H1 (cell line): Measurements from ENCODE around the gene ARMC9. TPM values are rescaled to one million over a fixed set of nuclear protein-coding genes. Genes with fewer than 3 reads are reported as not detected.

Source experiments
- CTCF ChIA-PET: fragments of 300-600 bp; sonication (Branson Sonifier 250); formaldehyde crosslinking; loops from one replicate; lab custom pipeline; 2021; ENCODE audit not compliant: partially characterized antibody; lab: Charles Lee
- POLR2A ChIA-PET: fragments of 300-600 bp; sonication (Branson Sonifier 250); formaldehyde crosslinking; loops from one replicate; lab custom pipeline; 2021; ENCODE audit warnings: inconsistent platforms; ENCODE audit not compliant: partially characterized antibody; lab: Charles Lee
- DNase-seq, 2 experiments: peaks; one replicate each; pipeline versions ENCODE4 v3.0.0 to v3.0.0-alpha.2; 2010 to 2022; ENCODE audit warnings: low spot score in 2 of 2, low read depth in 1 of 2, mixed read lengths in 1 of 2
- FAIRE-seq: peaks from 2 replicates; lab custom pipeline; 2011; peaks lifted over from hg19 to GRCh38; lab: Jason Lieb, UNC
- H2AFZ ChIP-seq: 2 replicates; pipeline ENCODE4 v1.8.1; 2012; ENCODE audit warnings: low read length, inconsistent platforms
- H2AK5ac ChIP-seq: 2 replicates; pipeline ENCODE4 v1.6.1; 2013; ENCODE audit warnings: low read depth, low read length
- H2BK120ac ChIP-seq: replicated peaks from 2 replicates; pipeline ENCODE3; 2013; ENCODE audit warnings: low read depth, low read length, inconsistent platforms
- H2BK12ac ChIP-seq: 2 replicates; pipeline ENCODE4 v1.6.1; 2013; ENCODE audit warnings: low read depth, low read length
- H2BK15ac ChIP-seq: 2 replicates; pipeline ENCODE4 v1.6.1; 2013; ENCODE audit warnings: low read length
- H2BK20ac ChIP-seq: 2 replicates; pipeline ENCODE4 v1.6.1; 2013; ENCODE audit warnings: low read length
- H2BK5ac ChIP-seq: 2 replicates; pipeline ENCODE4 v1.6.1; 2013; ENCODE audit warnings: low read depth, low read length
- H3K14ac ChIP-seq: 2 replicates; pipeline ENCODE4 v1.6.1; 2013; ENCODE audit warnings: inconsistent platforms; ENCODE audit not compliant: insufficient read length
- H3K18ac ChIP-seq: 2 replicates; pipeline ENCODE4 v1.6.1; 2013; ENCODE audit warnings: low read length; ENCODE audit errors: extremely low read depth
- H3K23ac ChIP-seq: 2 replicates; pipeline ENCODE4 v1.6.1; 2013; ENCODE audit warnings: inconsistent platforms; ENCODE audit not compliant: insufficient read length
- H3K23me2 ChIP-seq: 2 replicates; pipeline ENCODE4 v1.6.1; 2013; ENCODE audit warnings: low read depth, low read length
- H3K27ac ChIP-seq: 2 replicates; pipeline ENCODE4 v1.6.1; 2011; ENCODE audit warnings: low read depth, low read length, inconsistent platforms
- H3K27me3 ChIP-seq, 4 experiments: replicated peaks in 1 of 4; 1 replicate in 1 of 4; 2 replicates in 3 of 4; pipeline versions ENCODE4 v1.6.1 to v1.8.1; 2011 to 2013; ENCODE audit warnings: low read length in 3 of 4, mild to moderate bottlenecking in 3 of 4, inconsistent platforms in 2 of 4, mixed read lengths in 2 of 4, moderate library complexity in 1 of 4; ENCODE audit not compliant: control insufficient read depth in 3 of 4, insufficient read depth in 3 of 4; ENCODE audit errors: extremely low read depth in 1 of 4
- H3K36me3 ChIP-seq, 4 experiments: 2 replicates each; pipeline versions ENCODE4 v1.6.1 to v1.8.1; 2011 to 2013; ENCODE audit warnings: mild to moderate bottlenecking in 4 of 4, low read length in 3 of 4, moderate library complexity in 2 of 4, control low read depth in 1 of 4, inconsistent platforms in 1 of 4; ENCODE audit not compliant: insufficient read depth in 4 of 4, control insufficient read depth in 2 of 4
- H3K4ac ChIP-seq: replicated peaks from 2 replicates; pipeline ENCODE3; 2013; ENCODE audit warnings: low read length, low read depth, mixed read lengths, inconsistent platforms; ENCODE audit not compliant: insufficient read length
- H3K4me1 ChIP-seq, 4 experiments: replicated peaks in 1 of 4; 1 replicate in 1 of 4; 2 replicates in 3 of 4; pipeline versions ENCODE4 v1.6.1 to v1.8.1; 2011 to 2013; ENCODE audit warnings: low read length in 3 of 4, inconsistent platforms in 2 of 4, mixed read lengths in 1 of 4; ENCODE audit not compliant: insufficient read depth in 4 of 4, control insufficient read depth in 3 of 4
- H3K4me2 ChIP-seq, 2 experiments: 2 replicates each; pipeline versions ENCODE4 v1.6.1 to v1.8.1; 2011 to 2013; ENCODE audit warnings: low read depth in 2 of 2, low read length in 2 of 2, control low read depth in 1 of 2, inconsistent platforms in 1 of 2, mild to moderate bottlenecking in 1 of 2; ENCODE audit not compliant: insufficient read depth in 1 of 2
- H3K4me3 ChIP-seq, 4 experiments: fragments of 200-600, 300-600 bp in 1 of 4; sonication (generic), shearing (Covaris generic), sonication (Bioruptor Twin) in 1 of 4; 2 replicates each; pipeline versions ENCODE4 v1.5.1 to v1.8.1; 2011 to 2016; ENCODE audit warnings: low read length in 4 of 4, low read depth in 3 of 4, control low read depth in 2 of 4, inconsistent platforms in 2 of 4, mild to moderate bottlenecking in 2 of 4, mixed read lengths in 1 of 4, moderate library complexity in 1 of 4; ENCODE audit not compliant: insufficient read depth in 2 of 4; ENCODE audit errors: extremely low read depth in 1 of 4
- H3K56ac ChIP-seq: replicated peaks from 2 replicates; pipeline ENCODE3; 2013; ENCODE audit warnings: low read depth, mild to moderate bottlenecking, mixed read lengths, low read length, inconsistent platforms; ENCODE audit not compliant: insufficient read length
- H3K79me1 ChIP-seq: 2 replicates; pipeline ENCODE4 v1.6.1; 2013; ENCODE audit warnings: low read depth, low read length, control low read depth
- H3K79me2 ChIP-seq, 2 experiments: 2 replicates each; pipeline versions ENCODE4 v1.6.1 to v1.8.1; 2012 to 2013; ENCODE audit warnings: low read length in 2 of 2, mild to moderate bottlenecking in 2 of 2, inconsistent platforms in 1 of 2; ENCODE audit not compliant: insufficient read depth in 2 of 2, control insufficient read depth in 1 of 2
- H3K9ac ChIP-seq, 4 experiments: replicated peaks in 1 of 4; 1 replicate in 1 of 4; 2 replicates in 3 of 4; pipeline versions ENCODE4 v1.6.1 to v1.8.1; 2011 to 2013; ENCODE audit warnings: low read depth in 3 of 4, low read length in 3 of 4, control low read depth in 2 of 4, mild to moderate bottlenecking in 2 of 4, moderate library complexity in 2 of 4, inconsistent platforms in 1 of 4; ENCODE audit errors: extremely low read depth in 1 of 4
- H3K9me3 ChIP-seq, 2 experiments: 2 replicates each; pipeline versions ENCODE4 v1.6.1 to v1.8.1; 2012 to 2013; ENCODE audit warnings: mild to moderate bottlenecking in 2 of 2, moderate library complexity in 2 of 2, control low read depth in 1 of 2, inconsistent platforms in 1 of 2, low read depth in 1 of 2, low read length in 1 of 2, mixed read lengths in 1 of 2; ENCODE audit not compliant: insufficient read depth in 2 of 2
- H4K20me1 ChIP-seq, 2 experiments: replicated peaks in 1 of 2; 2 replicates each; pipeline versions ENCODE3 to v1.8.1; 2011 to 2013; ENCODE audit warnings: inconsistent platforms in 2 of 2, low read length in 2 of 2, mild to moderate bottlenecking in 1 of 2; ENCODE audit not compliant: insufficient read depth in 2 of 2, control insufficient read depth in 1 of 2
- H4K5ac ChIP-seq: 2 replicates; pipeline ENCODE4 v1.6.1; 2013; ENCODE audit warnings: low read length, low read depth, mixed read lengths, inconsistent platforms; ENCODE audit not compliant: insufficient read length
- H4K8ac ChIP-seq: 2 replicates; pipeline ENCODE4 v1.8.0; 2013; ENCODE audit warnings: mild to moderate bottlenecking, moderate library complexity, low read length, inconsistent platforms; ENCODE audit not compliant: insufficient read depth; ENCODE audit errors: extremely low read depth
- H4K91ac ChIP-seq: replicated peaks from 2 replicates; pipeline ENCODE3; 2013; ENCODE audit warnings: low read length, mixed read lengths, inconsistent platforms; ENCODE audit not compliant: insufficient read length
- ATF3 ChIP-seq: IDR thresholded peaks from 2 replicates; pipeline ENCODE4 v1.6.1; 2011; ENCODE audit warnings: low read depth, mild to moderate bottlenecking, low read length; ENCODE audit not compliant: insufficient read depth
- CHD1 ChIP-seq: IDR thresholded peaks from 2 replicates; pipeline ENCODE4 v1.6.1; 2012; ENCODE audit warnings: low read depth, low read length, improper control_type of control experiment
- JUND ChIP-seq: IDR thresholded peaks from 2 replicates; pipeline ENCODE4 v1.6.1; 2011; ENCODE audit warnings: mild to moderate bottlenecking, improper control_type of control experiment, low read length
- KDM1A ChIP-seq: fragments of 200-600, 300-600 bp; sonication (generic); IDR thresholded peaks from 2 replicates; pipeline ENCODE4 v1.7.1; 2016; ENCODE audit warnings: mild to moderate bottlenecking, low read length, borderline replicate concordance
- MAFK ChIP-seq: IDR thresholded peaks from 2 replicates; pipeline ENCODE4 v1.6.1; 2012; ENCODE audit warnings: low read depth, mild to moderate bottlenecking, improper control_type of control experiment, low read length
- NANOG ChIP-seq: IDR thresholded peaks from 2 replicates; pipeline ENCODE4 v1.6.1; 2011; ENCODE audit warnings: low read length, low read depth, mild to moderate bottlenecking, inconsistent platforms; ENCODE audit not compliant: insufficient read depth, poor library complexity, severe bottlenecking
- NRF1 ChIP-seq: IDR thresholded peaks from 2 replicates; pipeline ENCODE4 v1.6.1; 2011; ENCODE audit warnings: mild to moderate bottlenecking, low read depth, low read length, improper control_type of control experiment
- SP2 ChIP-seq: IDR thresholded peaks from 2 replicates; pipeline ENCODE4 v1.6.1; 2012; ENCODE audit warnings: mild to moderate bottlenecking, low read length, inconsistent platforms
- TAF1 ChIP-seq: IDR thresholded peaks from 2 replicates; pipeline ENCODE4 v1.6.1; 2011; ENCODE audit warnings: mild to moderate bottlenecking, low read depth, low read length
- TBP ChIP-seq: IDR thresholded peaks from 2 replicates; pipeline ENCODE4 v1.6.1; 2011; ENCODE audit warnings: low read depth, low read length, improper control_type of control experiment
- WGBS, 2 experiments: shearing (Covaris generic) in 1 of 2; methylation state at CpG; one replicate each; pipeline versions ENCODE4 v1.1.6 to v1.1.7; 2013 to 2015; ENCODE audit warnings: low lambda C conversion rate in 2 of 2, mixed read lengths in 2 of 2, inconsistent platforms in 1 of 2, low coverage in 1 of 2, missing lambda C conversion rate in 1 of 2; ENCODE audit not compliant: insufficient replicate concordance in 2 of 2, insufficient coverage in 1 of 2, insufficient read length in 1 of 2; ENCODE audit errors: extremely low coverage in 1 of 2, missing lambda C conversion rate in 1 of 2; 5-methylcytosine and 5-hydroxymethylcytosine counted together
- polyA plus RNA-seq, 7 experiments: library from polyadenylated mRNA; depleted of rRNA in 3 of 7; stranded (reverse) in 5 of 7; unstranded in 2 of 7; fragments of >200 nt in 5 of 7; fragments of 200-250 nt in 2 of 7; gene quantifications; 1 replicate in 5 of 7; 2 replicates in 1 of 7; 4 replicates in 1 of 7; pipeline versions ENCODE4 v1.2.1 to v1.2.3, GENCODE V29; 2011 to 2013; ENCODE audit warnings: missing spikeins in 2 of 7, mixed read lengths in 2 of 7
- total RNA-seq: library from RNA; stranded (reverse); fragmentation: NEBNext Ultra II Directional; extraction: Animal tissue kit (Norgen Biotek cat#: 25700); gene quantifications from 2 replicates; pipeline ENCODE4 v1.2.1, GENCODE V29; 2021
- TF ChIP-seq, protein P1 (sequence below): IDR thresholded peaks from 2 replicates; pipeline ENCODE4 v1.6.1; 2012; ENCODE audit warnings: low read length, inconsistent platforms

The ARMC9 gene
- total and polyA plus RNA-seq, 2 of the 8 experiments (the other 6 are each of a cell fraction or from before 2014, with no cell fraction given): 23.2 to 36.1 TPM

GRCh38 chr2:231411237-231411636 lies 212.8 kb downstream of the ARMC9 start:
- Histone ChIP-seq H3K27me3 (no peaks in the 10 kb centered on the region), H2BK15ac (no peak overlapping the region), H3K23me2 (no peaks in the 10 kb centered on the region; the same call in 1 of the 2 replicates), H3K4me1 (peaks cover 14 to 29% (median 20%) of the 10 kb centered on the region in 4 experiments), H3K14ac (no peak overlapping the region), H3K9me3 (no peaks in the 10 kb centered on the region; a peak in 1 of 4 replicates), H3K79me1 (no peaks in the 10 kb centered on the region), H2BK12ac (0 out of 2 replicates have a peak overlapping the region, but pooled peaks have one; percentile 7), H2BK5ac (peak overlapping the region; percentile 36; the same call in 1 of the 2 replicates), H4K5ac (peak overlapping the region; percentile 78), H3K79me2 (no peaks in the 10 kb centered on the region), H3K9ac (no peak overlapping the region), H2AK5ac (0 out of 2 replicates have a peak overlapping the region, but pooled peaks have one; percentile 11), H3K18ac (no peak overlapping the region; the same call in 1 of the 2 replicates), H4K91ac (no peak overlapping the region), H3K36me3 (no peaks in the 10 kb centered on the region), H3K27ac (peak overlapping the region; percentile 91), H2BK120ac (no peak overlapping the region), H3K4me2 (peak overlapping the region; percentile 55 to 72), H3K4me3 (peak overlapping the region in 1 of 4 experiments; percentile 62; a peak in 3 of 8 replicates), H2BK20ac (0 out of 2 replicates have a peak overlapping the region, but pooled peaks have one; percentile 3), H3K4ac (no peak overlapping the region), H4K20me1 (no peaks in the 10 kb centered on the region), H3K56ac (no peak overlapping the region), H3K23ac (no peak overlapping the region), H4K8ac (no peak overlapping the region), H2AFZ (no peak overlapping the region)
- ChIA-PET CTCF (interaction anchor here (0.6 to 32.5 kb wide), 31 partner anchors 6 to 547 kb away, joined by 3 to 617 read pairs (median 5); partner anchors contain the start of genes B3GNT7 and ITM2C), POLR2A (interaction anchor here (0.7 to 20.1 kb wide), 24 partner anchors 10 to 221 kb away, joined by 3 to 235 read pairs (median 4); partner anchors contain the start of genes B3GNT7 and NCL)
- no peak for FAIRE-seq
- WGBS, 2 experiments: 10% methylated on average over 3 of the region's 3 CpGs; no CpG with 5 or more reads in 1 of the 2 experiments
- no peak for DNase-seq
- no peak for TF ChIP-seq KDM1A
- TF ChIP-seq NRF1: no peak
- no peak for TF ChIP-seq JUND
- TF ChIP-seq, protein P1, sequence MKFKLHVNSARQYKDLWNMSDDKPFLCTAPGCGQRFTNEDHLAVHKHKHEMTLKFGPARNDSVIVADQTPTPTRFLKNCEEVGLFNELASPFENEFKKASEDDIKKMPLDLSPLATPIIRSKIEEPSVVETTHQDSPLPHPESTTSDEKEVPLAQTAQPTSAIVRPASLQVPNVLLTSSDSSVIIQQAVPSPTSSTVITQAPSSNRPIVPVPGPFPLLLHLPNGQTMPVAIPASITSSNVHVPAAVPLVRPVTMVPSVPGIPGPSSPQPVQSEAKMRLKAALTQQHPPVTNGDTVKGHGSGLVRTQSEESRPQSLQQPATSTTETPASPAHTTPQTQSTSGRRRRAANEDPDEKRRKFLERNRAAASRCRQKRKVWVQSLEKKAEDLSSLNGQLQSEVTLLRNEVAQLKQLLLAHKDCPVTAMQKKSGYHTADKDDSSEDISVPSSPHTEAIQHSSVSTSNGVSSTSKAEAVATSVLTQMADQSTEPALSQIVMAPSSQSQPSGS: no peak
- TF ChIP-seq TBP: no peak
- no peak for TF ChIP-seq CHD1
- TF ChIP-seq ATF3: no peak
- TF ChIP-seq TAF1: no peak
- no peak for TF ChIP-seq MAFK
- no peak for TF ChIP-seq NANOG
- TF ChIP-seq SP2: no peak
